Retinal pigment epithelial cell (primary cell): Measurements from ENCODE around the gene S1PR2.
A peak's percentile ranks its signal among the peaks of the same experiment; 100 is the strongest.

Source experiments
- DNase-seq: peaks from one replicate; pipeline ENCODE4 v3.0.0-alpha.2; 2010; ENCODE audit warnings: low read depth
- H3K4me3 ChIP-seq: 2 replicates; pipeline ENCODE4 v1.5.1; 2011; ENCODE audit warnings: mild to moderate bottlenecking, low read length, control low read depth, moderate library complexity
- CTCF ChIP-seq: conservative IDR thresholded peaks from 2 replicates; pipeline ENCODE4 v1.5.1; 2011; ENCODE audit warnings: low read depth, low read length, control low read depth, inconsistent platforms

S1PR2 gene

GRCh38 chr19:10195199-10195519 is 36.0 kb downstream of the S1PR2 start:
- no peak for DNase-seq
- H3K4me3 ChIP-seq = peak overlapping the region; percentile 85
- no peak for TF ChIP-seq CTCF

- H3K4me3 ChIP-seq = peak within 1 kb of the TSS; percentile 85
- DNase-seq = peak; percentile 87
- TF ChIP-seq CTCF = no peak
These were observed 36.5 kb downstream of the S1PR2 start, which contains the start of gene DNMT1 for GRCh38 chr19:10194500-10195198. DNMT1 (minus strand) TSS chr19:10194953; CDS start chr19:10194899, 54 bp downstream.

GRCh38 chr19:10193790-10194499 is 37.2 kb downstream of the S1PR2 start:
- DNase-seq = no peak
- TF ChIP-seq CTCF = no peak
- H3K4me3 ChIP-seq = peak overlapping the region; percentile 85

GRCh38 chr19:10192922-10193321 is 38.2 kb downstream of the S1PR2 start:
- H3K4me3 ChIP-seq = no peak overlapping the region
- TF ChIP-seq CTCF = no peak
- DNase-seq = no peak

GRCh38 chr19:10191347-10191746 is 39.8 kb downstream of the S1PR2 start:
- no peak overlapping the region for H3K4me3 ChIP-seq
- no peak for DNase-seq
- TF ChIP-seq CTCF = no peak

- no peak overlapping the region for H3K4me3 ChIP-seq
- no peak for DNase-seq
- no peak for TF ChIP-seq CTCF
These were observed 41.1 kb downstream of the S1PR2 start for GRCh38 chr19:10190026-10190425.

GRCh38 chr19:10189616-10190015 is 41.5 kb downstream of the S1PR2 start:
- TF ChIP-seq CTCF = no peak
- H3K4me3 ChIP-seq = no peak overlapping the region
- DNase-seq = no peak
